Measurements from ENCODE around the gene ERC2.

The ERC2 gene

GRCh38 chr3:56452085-56452484 lies 16.2 kb downstream of the ERC2 start:
- TF ChIP-seq CSRNP3 (CRISPR knock-in tag; IDR thresholded peaks at IDR 0.05) (no peak), OSR1 (CRISPR knock-in tag; IDR thresholded peaks at IDR 0.05) (no peak), ISL1 (CRISPR knock-in tag; IDR thresholded peaks at IDR 0.05) (no peak)
- no peak for ATAC-seq

GRCh38 chr3:56443372-56443771 lies 24.9 kb downstream of the ERC2 start:
- ATAC-seq: no peak
- TF ChIP-seq POU6F1 (CRISPR knock-in tag; IDR thresholded peaks at IDR 0.05; ENCODE audit: borderline replicate concordance, low read depth): no peak

GRCh38 chr3:56428667-56429066 lies 39.6 kb downstream of the ERC2 start:
- TF ChIP-seq TOX (CRISPR knock-in tag; IDR thresholded peaks at IDR 0.05; ENCODE audit: borderline replicate concordance) (no peak), BACH2 (CRISPR knock-in tag; IDR thresholded peaks at IDR 0.05; ENCODE audit: borderline replicate concordance) (no peak), POU6F1 (CRISPR knock-in tag; IDR thresholded peaks at IDR 0.05; ENCODE audit: borderline replicate concordance, low read depth) (no peak), ZNF70 (CRISPR knock-in tag; IDR thresholded peaks at IDR 0.05) (no peak), ZFP30 (CRISPR knock-in tag; IDR thresholded peaks at IDR 0.05) (no peak), TCF4 (CRISPR knock-in tag; IDR thresholded peaks at IDR 0.05; ENCODE audit: borderline replicate concordance) (no peak), CSRNP3 (CRISPR knock-in tag; IDR thresholded peaks at IDR 0.05) (no peak), CREB5 (CRISPR knock-in tag; IDR thresholded peaks at IDR 0.05; ENCODE audit: low read depth) (no peak), ZNF8 (CRISPR knock-in tag; IDR thresholded peaks at IDR 0.05) (no peak)
- ATAC-seq: no peak

GRCh38 chr3:56424885-56425284 lies 43.4 kb downstream of the ERC2 start:
- TF ChIP-seq ARNTL (CRISPR knock-in tag; IDR thresholded peaks at IDR 0.05; ENCODE audit: borderline replicate concordance, low read depth): no peak
- TF ChIP-seq POU6F1 (CRISPR knock-in tag; IDR thresholded peaks at IDR 0.05; ENCODE audit: borderline replicate concordance, low read depth): no peak
- no peak for TF ChIP-seq ISL1 (CRISPR knock-in tag; IDR thresholded peaks at IDR 0.05)
- no peak for TF ChIP-seq ZFP30 (CRISPR knock-in tag; IDR thresholded peaks at IDR 0.05)
- TF ChIP-seq TOX (CRISPR knock-in tag; IDR thresholded peaks at IDR 0.05; ENCODE audit: borderline replicate concordance): no peak
- no peak for TF ChIP-seq SNAI2 (CRISPR knock-in tag; IDR thresholded peaks at IDR 0.05)
- no peak for TF ChIP-seq TCF4 (CRISPR knock-in tag; IDR thresholded peaks at IDR 0.05; ENCODE audit: borderline replicate concordance)
- TF ChIP-seq GLIS3 (CRISPR knock-in tag; IDR thresholded peaks at IDR 0.05): no peak

GRCh38 chr3:56424336-56424735 lies 43.9 kb downstream of the ERC2 start:
- ATAC-seq: no peak
- TF ChIP-seq ZC3H10 (CRISPR knock-in tag; IDR thresholded peaks at IDR 0.05) (no peak), CSRNP3 (CRISPR knock-in tag; IDR thresholded peaks at IDR 0.05) (no peak), RARB (CRISPR knock-in tag; IDR thresholded peaks at IDR 0.05) (no peak)

More at GRCh38 chr3:56424885-56425284, 43.4 kb downstream of the ERC2 start:
- no peak for ATAC-seq

Measured in SK-N-SH treated with all-trans-retinoic acid at 6 μM for 48 hours (cell line).